Vagina (tissue), 2 donors: ENCODE results near the gene CAMSAP1.

Experiments
- CTCF ChIP-seq, 3 experiments: fragments of 450-650 bp in 2 of 3; fragments of 200-600 bp in 1 of 3; sonication (generic) in 1 of 3; IDR thresholded peaks; one replicate each; pipeline ENCODE4 v1.5.1; 2017 to 2019; ENCODE audit warnings: antibody characterized with exemption in 3 of 3, mild to moderate bottlenecking in 2 of 3, moderate library complexity in 2 of 3
- POLR2A ChIP-seq, 2 donors: fragments of 450-650 bp; IDR thresholded peaks; one replicate each; pipeline ENCODE4 v1.6.1; 2017; ENCODE audit warnings: antibody characterized with exemption in 2 of 2, mild to moderate bottlenecking in 2 of 2, moderate library complexity in 2 of 2
- POLR2AphosphoS5 ChIP-seq, 2 donors: sonication (generic); formaldehyde crosslinking; IDR thresholded peaks; one replicate each; pipeline ENCODE4 v1.9.0; 2017; ENCODE audit warnings: antibody characterized with exemption in 2 of 2, mild to moderate bottlenecking in 2 of 2, low read depth in 1 of 2; ENCODE audit not compliant: insufficient read depth in 1 of 2

- no peak for TF ChIP-seq CTCF (IDR thresholded peaks at IDR 0.05)
- TF ChIP-seq POLR2A (IDR thresholded peaks at IDR 0.05) = no peak
- no peak for TF ChIP-seq POLR2AphosphoS5 (IDR thresholded peaks at IDR 0.05; ENCODE audit: insufficient read depth in 1 of 2, low read depth in 1 of 2)
These were observed 135.8 kb downstream of the CAMSAP1 start for GRCh38 chr9:135771401-135772051.
